NCI-H2107 treated with DMSO at 0.1 percent for 48 hours (cell line): Measurements from ENCODE around the gene BLTP3B.
"Not testable (repeated sequence)": the region's sequence is repeated elsewhere in the genome, so short reads cannot be mapped to it uniquely, and the experiment has no call there.

ENCODE experiments used
- DNase-seq: peaks from one replicate; lab custom pipeline; 2025; ENCODE audit not compliant: unreplicated experiment; lab: John Stamatoyannopoulos, UW

Gene BLTP3B, protein sequence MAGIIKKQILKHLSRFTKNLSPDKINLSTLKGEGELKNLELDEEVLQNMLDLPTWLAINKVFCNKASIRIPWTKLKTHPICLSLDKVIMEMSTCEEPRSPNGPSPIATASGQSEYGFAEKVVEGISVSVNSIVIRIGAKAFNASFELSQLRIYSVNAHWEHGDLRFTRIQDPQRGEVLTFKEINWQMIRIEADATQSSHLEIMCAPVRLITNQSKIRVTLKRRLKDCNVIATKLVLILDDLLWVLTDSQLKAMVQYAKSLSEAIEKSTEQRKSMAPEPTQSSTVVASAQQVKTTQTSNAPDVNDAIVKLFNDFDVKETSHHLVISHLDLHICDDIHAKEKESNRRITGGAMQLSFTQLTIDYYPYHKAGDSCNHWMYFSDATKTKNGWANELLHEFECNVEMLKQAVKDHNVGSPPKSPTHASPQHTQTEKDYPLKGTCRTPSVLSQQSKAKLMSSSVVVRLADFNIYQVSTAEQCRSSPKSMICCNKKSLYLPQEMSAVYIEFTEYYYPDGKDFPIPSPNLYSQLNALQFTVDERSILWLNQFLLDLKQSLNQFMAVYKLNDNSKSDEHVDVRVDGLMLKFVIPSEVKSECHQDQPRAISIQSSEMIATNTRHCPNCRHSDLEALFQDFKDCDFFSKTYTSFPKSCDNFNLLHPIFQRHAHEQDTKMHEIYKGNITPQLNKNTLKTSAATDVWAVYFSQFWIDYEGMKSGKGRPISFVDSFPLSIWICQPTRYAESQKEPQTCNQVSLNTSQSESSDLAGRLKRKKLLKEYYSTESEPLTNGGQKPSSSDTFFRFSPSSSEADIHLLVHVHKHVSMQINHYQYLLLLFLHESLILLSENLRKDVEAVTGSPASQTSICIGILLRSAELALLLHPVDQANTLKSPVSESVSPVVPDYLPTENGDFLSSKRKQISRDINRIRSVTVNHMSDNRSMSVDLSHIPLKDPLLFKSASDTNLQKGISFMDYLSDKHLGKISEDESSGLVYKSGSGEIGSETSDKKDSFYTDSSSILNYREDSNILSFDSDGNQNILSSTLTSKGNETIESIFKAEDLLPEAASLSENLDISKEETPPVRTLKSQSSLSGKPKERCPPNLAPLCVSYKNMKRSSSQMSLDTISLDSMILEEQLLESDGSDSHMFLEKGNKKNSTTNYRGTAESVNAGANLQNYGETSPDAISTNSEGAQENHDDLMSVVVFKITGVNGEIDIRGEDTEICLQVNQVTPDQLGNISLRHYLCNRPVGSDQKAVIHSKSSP (N-terminal part only)

DNA sequence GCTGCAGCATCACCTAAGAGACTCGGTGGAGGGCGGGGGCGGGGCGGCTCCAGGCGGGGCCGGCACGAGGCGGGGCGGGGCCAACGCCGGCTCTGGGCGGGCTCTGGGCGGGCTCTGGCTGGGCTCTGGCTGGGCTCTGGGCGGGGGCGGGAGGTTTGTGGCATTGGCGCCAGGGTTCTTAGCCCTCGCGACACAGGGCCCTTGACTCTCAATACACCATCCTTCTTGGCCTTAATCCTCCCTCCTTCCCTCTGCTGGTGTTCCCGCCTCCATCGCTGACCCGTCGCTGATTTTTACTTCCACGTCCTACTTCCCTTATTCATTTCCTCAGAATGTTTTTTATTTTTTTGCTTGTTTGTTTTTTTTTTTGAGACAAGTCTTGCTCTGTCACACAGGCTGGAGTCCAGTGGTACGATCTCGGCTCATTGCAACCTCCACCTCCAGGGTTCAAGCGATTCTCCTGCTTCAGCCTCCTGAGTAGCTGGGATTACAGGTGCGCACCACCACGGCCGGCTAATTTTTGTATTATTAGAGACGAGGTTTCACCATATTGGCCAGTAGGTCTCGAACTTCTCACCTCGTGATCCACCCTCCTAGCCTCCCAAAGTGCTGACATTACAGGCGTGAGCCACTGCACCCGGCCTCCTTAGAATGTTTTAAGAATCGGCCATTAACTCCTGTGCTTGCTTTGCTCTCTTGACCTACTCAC lies at the start of gene BLTP3B:
BLTP3B (minus strand) TSS at position 24 of the 709 bp plus-strand sequence. CDS start 239 bp downstream, outside the sequence.
- peak; percentile 73 for DNase-seq

DNA sequence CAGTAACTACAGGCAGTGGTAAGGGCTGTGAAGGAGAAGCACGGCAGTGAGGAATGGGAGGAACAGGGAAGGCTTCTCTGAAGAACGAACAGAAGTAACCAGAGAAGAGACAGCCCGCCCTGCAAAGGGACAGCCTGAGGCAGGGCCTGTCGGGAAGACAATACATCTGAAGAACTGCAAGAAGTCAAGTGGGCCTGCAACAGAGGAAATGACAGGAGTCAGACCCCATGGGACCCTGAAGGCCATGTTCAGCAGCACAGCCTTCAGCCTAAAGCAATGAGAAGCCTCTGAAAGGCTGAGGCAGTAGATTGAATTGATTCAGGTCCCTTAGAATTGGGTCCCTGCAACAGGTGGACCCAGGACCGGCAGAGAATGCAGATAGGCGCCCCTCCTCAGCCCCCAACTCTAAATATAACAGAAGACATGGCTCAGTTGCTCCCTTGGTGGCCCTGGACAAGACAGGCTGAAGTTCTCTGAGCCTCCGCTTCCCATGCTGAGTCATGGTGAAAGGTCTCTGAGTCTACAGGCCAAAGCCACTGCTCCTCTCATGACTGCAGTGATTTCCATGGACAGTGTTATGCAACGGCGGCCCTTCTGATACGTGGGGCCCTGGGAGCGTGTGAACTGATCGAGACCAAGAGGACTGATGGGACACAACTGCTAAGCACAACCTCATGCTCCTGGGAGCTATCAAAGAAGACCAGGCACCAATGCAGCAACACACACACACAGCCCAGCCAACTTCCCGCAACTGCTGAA lies 47.1 kb upstream of the BLTP3B start:
- DNase-seq = no peak

DNA sequence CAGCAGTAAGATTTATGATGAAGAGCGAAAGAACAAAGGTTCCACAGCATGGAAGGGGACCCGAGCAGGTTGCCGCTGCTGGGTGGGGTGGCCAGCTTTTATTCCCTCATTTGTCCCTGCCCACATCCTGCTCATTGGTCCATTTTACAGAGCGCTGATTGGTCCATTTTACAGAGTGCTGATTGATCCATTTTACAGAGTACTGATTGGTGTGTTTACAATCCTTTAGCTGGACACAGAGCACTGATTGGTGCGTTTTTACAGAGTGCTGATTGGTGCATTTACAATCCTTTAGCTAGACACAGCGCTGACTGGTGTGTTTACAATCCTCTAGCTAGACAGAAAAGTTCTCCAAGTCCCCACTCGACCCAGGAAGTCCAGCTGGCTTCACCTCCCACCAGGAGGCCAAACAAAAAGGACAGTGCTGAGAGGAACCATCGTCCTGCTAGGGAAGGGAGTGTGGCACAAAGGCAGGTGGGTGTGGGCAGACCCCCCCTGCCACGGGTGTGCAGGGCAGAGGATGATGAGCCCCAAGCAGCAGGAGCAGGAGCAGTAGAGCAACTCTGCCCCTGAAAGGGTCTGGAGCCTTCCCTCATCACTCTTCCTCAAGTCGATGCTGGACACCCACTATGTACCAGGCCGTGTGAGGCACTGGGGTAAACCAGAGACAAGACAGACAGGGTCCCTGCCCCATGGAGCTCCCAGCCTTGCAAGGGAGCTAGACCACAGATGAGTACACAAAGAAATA lies 46.4 kb upstream of the BLTP3B start:
- DNase-seq = not testable (repeated sequence)

- DNase-seq = no peak
Measured at GRCh38 chr12:100187857-100188519, 45.3 kb upstream of the BLTP3B start.

- no peak for DNase-seq
Measured at GRCh38 chr12:100187068-100187467, 44.4 kb upstream of the BLTP3B start.

GRCh38 chr12:100186071-100186470 lies 43.4 kb upstream of the BLTP3B start:
- DNase-seq = no peak

DNA sequence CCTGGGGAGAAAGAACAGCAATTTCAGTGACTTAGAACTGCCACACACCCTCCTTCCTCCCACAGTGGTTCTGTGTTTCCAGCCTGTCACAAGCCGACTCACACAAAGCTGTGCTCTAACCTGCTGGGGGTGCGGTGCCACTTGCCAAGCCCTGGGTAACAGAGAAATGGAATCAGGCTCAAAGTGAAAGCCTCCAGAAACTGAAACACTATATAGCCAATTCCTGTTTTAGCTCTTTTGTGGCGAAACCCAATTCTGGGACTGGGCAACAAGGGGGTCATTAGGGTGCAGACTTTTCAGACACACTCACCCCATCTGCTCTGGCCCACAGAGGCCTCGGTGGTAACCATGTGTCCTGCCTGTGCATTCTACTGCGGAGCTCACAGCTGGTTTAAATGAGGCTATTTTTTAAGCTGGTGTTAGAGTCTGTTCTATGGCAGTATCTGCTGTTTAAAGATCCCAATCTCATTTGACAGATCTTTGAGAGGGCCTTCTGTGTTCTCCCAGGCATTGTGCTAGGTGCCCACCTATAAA lies 42.8 kb upstream of the BLTP3B start:
- no peak for DNase-seq

- no peak for DNase-seq
Measured at GRCh38 chr12:100184549-100185145, 42.0 kb upstream of the BLTP3B start.

GRCh38 chr12:100179252-100179651 lies 36.6 kb upstream of the BLTP3B start:
- no peak for DNase-seq

DNA sequence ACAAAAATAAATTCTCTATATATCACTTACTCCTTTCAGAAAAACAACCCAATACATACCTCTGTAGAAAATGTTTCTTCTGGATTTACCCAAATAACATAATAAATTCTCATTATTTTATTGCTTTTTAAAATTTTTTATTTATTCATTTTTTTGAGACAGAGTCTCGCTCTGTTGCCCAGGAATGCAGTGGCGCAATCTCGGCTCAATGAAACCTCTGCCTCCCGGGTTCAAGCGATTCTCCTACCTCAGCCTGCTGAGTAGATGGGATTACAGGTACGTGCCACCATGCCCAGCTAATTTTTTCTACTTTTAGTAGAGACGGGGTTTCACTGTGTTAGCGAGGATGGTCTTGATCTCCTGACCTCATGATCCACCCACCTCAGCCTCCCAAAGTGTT lies 33.8 kb upstream of the BLTP3B start:
- DNase-seq = not testable (repeated sequence)

DNA sequence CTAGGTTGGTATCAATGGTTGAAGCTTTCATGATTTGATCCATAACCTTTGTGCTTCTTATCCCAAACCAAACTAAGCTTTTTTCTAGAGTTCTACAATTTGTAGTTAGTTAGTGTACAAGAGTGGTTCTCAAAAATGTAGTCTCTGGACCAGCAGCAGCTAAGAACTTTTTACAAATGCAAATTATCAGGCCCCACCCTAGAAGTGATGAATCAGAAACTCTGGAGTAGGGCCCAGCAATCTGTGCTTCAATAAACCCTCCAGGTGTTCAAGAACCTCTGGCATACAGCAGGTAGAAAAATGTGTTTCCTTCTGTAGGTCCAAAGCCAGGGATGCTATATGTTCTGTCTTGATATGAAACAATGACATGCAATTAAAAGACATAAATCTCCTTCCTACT lies 31.8 kb upstream of the BLTP3B start:
- DNase-seq = no peak

- no peak for DNase-seq
Measured at GRCh38 chr12:100173111-100173510, 30.4 kb upstream of the BLTP3B start.

DNA sequence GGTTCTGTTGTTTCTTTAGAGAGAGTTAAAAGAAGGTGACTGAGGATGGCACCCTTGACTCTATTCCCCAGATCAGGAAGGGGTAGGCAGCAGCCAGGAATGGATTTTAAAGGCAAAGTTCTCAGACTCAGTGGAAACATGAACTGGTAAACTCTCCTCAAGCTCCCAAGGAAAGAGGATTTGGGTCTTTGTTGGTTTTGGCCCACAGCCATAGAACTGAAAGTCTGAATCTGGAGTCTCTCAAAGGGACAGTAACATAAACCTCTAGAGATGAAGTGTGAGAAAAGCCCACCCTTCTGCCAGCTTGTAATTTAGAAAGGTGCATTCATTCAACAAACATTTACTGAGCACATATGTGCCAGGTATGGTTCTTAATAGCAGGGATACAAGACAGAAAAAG lies 28.6 kb upstream of the BLTP3B start:
- no peak for DNase-seq

DNA sequence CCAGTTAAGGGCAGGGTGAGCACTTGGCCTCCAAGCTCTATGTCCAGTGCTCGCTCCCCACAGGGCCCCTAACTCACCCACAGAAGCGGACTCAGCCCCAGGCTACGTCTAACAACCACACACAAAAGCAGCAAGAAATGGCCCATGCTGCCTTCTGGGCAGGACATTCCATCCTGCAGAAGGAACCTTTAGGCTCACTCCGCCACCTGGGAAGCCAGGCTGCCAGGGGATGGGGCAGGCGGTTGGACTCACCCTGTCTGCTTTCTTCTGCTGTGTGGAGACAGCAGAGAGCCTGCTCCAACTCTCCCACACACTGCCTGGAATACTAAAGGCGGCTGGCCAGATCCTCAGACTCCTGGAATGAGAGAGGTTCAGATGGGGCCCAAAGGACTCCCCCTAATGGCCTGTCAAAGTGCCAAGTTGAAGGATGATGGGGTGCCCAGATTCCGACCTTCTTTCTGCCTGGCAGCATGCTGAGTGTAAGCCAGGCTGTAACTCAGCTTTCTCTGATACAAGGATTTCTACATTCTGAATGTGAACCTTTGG lies 27.7 kb upstream of the BLTP3B start:
- DNase-seq = no peak

DNA sequence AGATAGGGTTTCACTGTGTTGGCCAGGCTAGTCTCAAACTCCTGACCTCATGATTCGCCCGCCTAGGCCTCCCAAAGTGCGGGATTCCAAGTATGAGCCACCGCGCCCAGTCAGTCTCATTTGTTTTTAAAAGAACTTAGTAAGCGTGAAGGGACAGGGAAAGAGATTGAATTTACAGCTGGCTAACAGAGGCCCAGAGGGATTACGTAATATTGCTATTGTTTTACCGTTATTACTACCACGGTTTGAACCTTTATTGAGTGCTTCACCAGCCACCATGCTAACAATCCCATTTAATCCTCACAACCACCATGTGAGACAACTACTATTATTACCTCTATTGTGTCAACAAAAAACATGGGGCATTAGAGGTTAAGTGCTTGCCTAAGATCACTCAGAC lies 26.7 kb upstream of the BLTP3B start:
- no peak for DNase-seq

- DNase-seq = no peak
Measured at GRCh38 chr12:100168562-100168961, 25.9 kb upstream of the BLTP3B start.

DNA sequence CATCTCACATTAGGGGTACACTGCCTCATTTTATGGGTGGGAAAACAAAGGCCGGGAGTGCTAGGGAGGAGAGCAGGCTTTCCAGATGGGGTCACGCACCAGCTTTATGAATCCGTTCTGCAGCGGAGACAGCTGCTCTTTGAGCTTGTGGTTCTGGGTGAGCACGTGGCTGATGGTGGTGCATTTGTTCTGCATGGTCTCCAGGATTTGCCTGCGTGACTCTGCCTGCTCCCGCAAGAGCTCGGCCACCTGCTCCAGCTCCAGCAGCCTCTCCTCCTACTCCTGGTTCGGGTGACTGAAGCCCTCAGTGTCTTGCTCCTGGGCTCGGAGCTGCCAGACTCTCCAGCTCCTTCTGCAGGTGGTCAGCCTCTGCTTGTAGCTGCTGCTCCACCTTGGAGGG lies 23.6 kb upstream of the BLTP3B start:
- DNase-seq = no peak

GRCh38 chr12:100165356-100165755 lies 22.7 kb upstream of the BLTP3B start:
- DNase-seq = no peak
